ENCODE results near the gene GLG1. TPM values are rescaled to one million over a fixed set of nuclear protein-coding genes. Genes with fewer than 3 reads are reported as not detected.

Gene GLG1
- total RNA-seq, 2 donors from 2014 or later = 102 to 123 TPM

GRCh38 chr16:74607962-74608356 is 1.0 kb upstream of the GLG1 start:
- no peaks in the 10 kb centered on the region for H3K9me3 ChIP-seq
- H3K4me1 ChIP-seq = peaks cover 0 to 28% of the 10 kb centered on the region in 2 donors
- DNase-seq (ENCODE audit: low spot score) = no peak
- no peak overlapping the region for H3K27ac ChIP-seq
- no peak overlapping the region for H3K4me3 ChIP-seq
- no peaks in the 10 kb centered on the region for H3K27me3 ChIP-seq
- no peaks in the 10 kb centered on the region for H3K36me3 ChIP-seq
- TF ChIP-seq, protein P1, sequence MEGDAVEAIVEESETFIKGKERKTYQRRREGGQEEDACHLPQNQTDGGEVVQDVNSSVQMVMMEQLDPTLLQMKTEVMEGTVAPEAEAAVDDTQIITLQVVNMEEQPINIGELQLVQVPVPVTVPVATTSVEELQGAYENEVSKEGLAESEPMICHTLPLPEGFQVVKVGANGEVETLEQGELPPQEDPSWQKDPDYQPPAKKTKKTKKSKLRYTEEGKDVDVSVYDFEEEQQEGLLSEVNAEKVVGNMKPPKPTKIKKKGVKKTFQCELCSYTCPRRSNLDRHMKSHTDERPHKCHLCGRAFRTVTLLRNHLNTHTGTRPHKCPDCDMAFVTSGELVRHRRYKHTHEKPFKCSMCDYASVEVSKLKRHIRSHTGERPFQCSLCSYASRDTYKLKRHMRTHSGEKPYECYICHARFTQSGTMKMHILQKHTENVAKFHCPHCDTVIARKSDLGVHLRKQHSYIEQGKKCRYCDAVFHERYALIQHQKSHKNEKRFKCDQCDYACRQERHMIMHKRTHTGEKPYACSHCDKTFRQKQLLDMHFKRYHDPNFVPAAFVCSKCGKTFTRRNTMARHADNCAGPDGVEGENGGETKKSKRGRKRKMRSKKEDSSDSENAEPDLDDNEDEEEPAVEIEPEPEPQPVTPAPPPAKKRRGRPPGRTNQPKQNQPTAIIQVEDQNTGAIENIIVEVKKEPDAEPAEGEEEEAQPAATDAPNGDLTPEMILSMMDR (IDR thresholded peaks at IDR 0.05) = no peak

DNA sequence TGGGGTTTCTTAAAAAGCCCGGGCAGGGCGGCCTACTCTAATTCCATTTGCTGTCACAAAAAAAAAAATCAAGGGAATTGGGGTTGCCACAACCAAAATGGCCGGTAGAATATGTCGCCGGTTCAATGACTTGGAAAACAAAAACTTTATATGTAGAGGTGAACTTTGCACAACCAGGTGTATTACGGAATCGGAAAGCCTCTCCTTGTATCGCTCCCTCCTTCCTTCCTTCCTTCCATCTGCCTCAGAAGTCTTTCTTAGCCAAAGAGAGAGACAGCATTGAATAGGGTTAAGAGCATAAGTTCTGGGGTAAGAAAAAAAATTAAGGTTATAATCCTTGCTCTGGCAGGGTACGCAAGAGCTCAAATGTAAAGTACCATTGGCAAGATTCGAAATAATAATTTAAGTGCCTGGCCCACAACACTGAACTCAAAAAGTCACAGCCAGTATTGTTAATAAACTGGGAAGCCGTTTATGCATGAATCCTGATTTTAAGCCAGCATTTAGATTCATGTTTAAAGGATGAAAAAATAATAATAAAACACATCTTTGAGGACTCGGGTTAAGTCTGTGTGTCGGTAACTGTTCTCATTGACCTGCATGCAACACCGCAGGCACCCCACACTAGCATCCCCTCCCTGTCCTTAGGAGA is 522 bp upstream of the GLG1 start:
- no peaks in the 10 kb centered on the region for H3K9me3 ChIP-seq
- TF ChIP-seq, protein P1 (IDR thresholded peaks at IDR 0.05) = no peak
- H3K4me3 ChIP-seq = peak overlapping the region; percentile 83 to 93
- H3K36me3 ChIP-seq = no peaks in the 10 kb centered on the region
- DNase-seq (ENCODE audit: low spot score) = no peak
- no peaks in the 10 kb centered on the region for H3K27me3 ChIP-seq
- peak overlapping the region; percentile 95 to 96 for H3K27ac ChIP-seq
- peaks cover 0 to 28% of the 10 kb centered on the region in 2 donors for H3K4me1 ChIP-seq

- Histone ChIP-seq H3K27me3 (no peaks in the 10 kb centered on the region), H3K27ac (peak overlapping the region; percentile 95 to 96), H3K9me3 (no peaks in the 10 kb centered on the region), H3K4me1 (peaks cover 0 to 37% of the 10 kb centered on the region in 2 donors), H3K36me3 (no peaks in the 10 kb centered on the region), H3K4me3 (peak overlapping the region; percentile 83 to 93)
- no peak for DNase-seq (ENCODE audit: low spot score)
- TF ChIP-seq, protein P1 (IDR thresholded peaks at IDR 0.05) = no peak
Measured at GRCh38 chr16:74605746-74606520, 981 bp downstream of the GLG1 start.

- no peak for DNase-seq (ENCODE audit: low spot score)
- TF ChIP-seq, protein P1 (IDR thresholded peaks at IDR 0.05) = no peak
- Histone ChIP-seq H3K9me3 (no peaks in the 10 kb centered on the region), H3K4me1 (peaks cover 0 to 37% of the 10 kb centered on the region in 2 donors), H3K27me3 (no peaks in the 10 kb centered on the region), H3K27ac (peak overlapping the region in 1 of 2 donors; percentile 95), H3K36me3 (no peaks in the 10 kb centered on the region), H3K4me3 (peak overlapping the region; percentile 83 to 93)
Measured at GRCh38 chr16:74605332-74605731, 1.6 kb downstream of the GLG1 start.

DNA sequence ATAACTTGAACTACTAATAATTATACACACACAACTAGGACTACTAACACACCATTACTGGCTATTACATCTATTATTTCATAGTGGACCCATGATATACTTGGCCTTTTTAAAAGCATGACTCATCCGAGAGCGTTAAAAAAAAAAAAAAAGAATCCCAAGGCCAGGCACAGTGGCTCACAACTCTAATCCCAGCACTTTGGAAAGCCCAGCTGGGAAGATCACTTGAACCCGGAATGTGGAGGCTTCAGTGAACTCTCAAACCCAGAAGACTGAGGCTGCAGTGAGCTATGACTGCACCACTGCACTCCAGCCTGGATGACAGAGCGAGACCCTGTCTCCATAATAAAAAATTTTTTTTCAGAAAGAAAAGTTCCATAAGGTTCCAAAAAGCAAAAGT is 3.1 kb downstream of the GLG1 start:
- TF ChIP-seq, protein P1 (IDR thresholded peaks at IDR 0.05) = no peak
- H3K9me3 ChIP-seq = no peaks in the 10 kb centered on the region
- no peak overlapping the region for H3K27ac ChIP-seq
- H3K4me1 ChIP-seq = peaks cover 0 to 37% of the 10 kb centered on the region in 2 donors
- no peaks in the 10 kb centered on the region for H3K27me3 ChIP-seq
- DNase-seq (ENCODE audit: low spot score) = no peak
- H3K4me3 ChIP-seq = no peak overlapping the region
- H3K36me3 ChIP-seq = no peaks in the 10 kb centered on the region
